Measurements from ENCODE around the gene NEURL3.
"Not testable (repeated sequence)": the region's sequence is repeated elsewhere in the genome, so short reads cannot be mapped to it uniquely, and the experiment has no call there.

NEURL3 gene

GRCh38 chr2:96501471-96501874 is 3.7 kb downstream of the NEURL3 start:
- no peak for DNase-seq (ENCODE audit: low spot score in 2 of 2)
- in situ Hi-C loops (cut with MboI; ENCODE audit: low sequenced_read_pairs): loop anchor here (25.0 kb wide), 1 partner anchor 489 kb away; no protein-coding TSS in a partner anchor

GRCh38 chr2:96500385-96501066 is 4.6 kb downstream of the NEURL3 start:
- Histone ChIP-seq H3K4me1 (no peaks in the 10 kb centered on the region), H3K36me3 (replicated peaks) (no peaks in the 10 kb centered on the region), H3K4me3 (no peak overlapping the region), H3K27me3 (ENCODE audit: low read depth) (no peaks in the 10 kb centered on the region), H3K9me3 (no peaks in the 10 kb centered on the region)
- in situ Hi-C loops (cut with MboI; ENCODE audit: low sequenced_read_pairs): loop anchor here (25.0 kb wide), 1 partner anchor 488 kb away; no protein-coding TSS in a partner anchor
- DNase-seq (ENCODE audit: low spot score in 2 of 2): no peak

More at GRCh38 chr2:96501471-96501874, 3.7 kb downstream of the NEURL3 start:
- Histone ChIP-seq H3K4me3 (no peak overlapping the region), H3K36me3 (replicated peaks) (no peaks in the 10 kb centered on the region), H3K4me1 (no peaks in the 10 kb centered on the region), H3K9me3 (no peaks in the 10 kb centered on the region), H3K27me3 (ENCODE audit: low read depth) (no peaks in the 10 kb centered on the region)

DNA sequence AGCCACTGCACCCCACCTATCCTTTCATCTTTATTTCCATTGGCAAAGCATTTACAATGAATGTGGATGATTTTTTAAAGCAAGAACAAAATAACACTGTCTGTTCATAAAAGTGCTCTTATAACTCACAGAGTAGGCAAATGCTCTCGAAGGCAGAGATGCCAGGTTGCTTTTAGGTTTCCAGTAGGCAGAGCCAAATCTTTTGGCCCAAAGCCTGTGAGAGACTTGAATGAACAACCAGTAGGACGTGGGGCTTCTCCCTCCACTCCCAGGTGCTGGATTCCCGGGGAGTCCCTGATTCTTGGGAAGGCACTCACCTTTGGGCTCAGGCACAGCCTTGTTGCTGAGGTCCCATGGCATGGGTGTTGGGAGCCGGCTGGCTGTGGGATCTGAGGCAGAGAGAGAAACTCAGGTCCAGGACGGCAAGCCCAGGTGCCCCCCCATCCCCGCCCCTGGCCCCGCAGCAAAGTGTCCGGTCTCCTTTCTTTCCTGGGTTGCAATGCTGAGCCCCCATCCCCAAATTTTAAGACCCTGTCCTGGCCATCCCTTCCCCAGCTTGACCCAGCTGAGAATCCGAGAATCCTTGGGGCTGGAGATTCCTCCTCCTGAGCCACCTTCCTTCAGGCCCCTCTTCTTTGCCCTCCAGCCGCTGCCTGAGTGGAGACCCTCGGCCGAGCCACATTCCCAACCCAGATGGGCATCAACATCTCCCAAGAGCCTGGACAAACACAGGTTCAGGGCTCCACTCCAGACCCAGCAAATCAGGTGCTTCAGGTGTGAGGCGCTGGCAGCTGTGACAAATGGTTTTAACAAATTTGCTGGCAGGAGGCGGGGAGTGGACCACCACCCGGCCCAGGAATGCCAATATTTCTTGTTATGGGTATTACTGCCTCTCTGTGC is 5.8 kb downstream of the NEURL3 start:
- Histone ChIP-seq H3K4me3 (no peak overlapping the region), H3K27me3 (ENCODE audit: low read depth) (no peaks in the 10 kb centered on the region), H3K9me3 (no peaks in the 10 kb centered on the region), H3K36me3 (replicated peaks) (no peaks in the 10 kb centered on the region), H3K4me1 (no peaks in the 10 kb centered on the region)
- DNase-seq (ENCODE audit: low spot score in 2 of 2): no peak
- in situ Hi-C loops (cut with MboI; ENCODE audit: low sequenced_read_pairs): no loop called here

GRCh38 chr2:96498611-96499010 is 6.5 kb downstream of the NEURL3 start:
- H3K4me3 ChIP-seq; H3K9me3 ChIP-seq; H3K36me3 ChIP-seq (replicated peaks); H3K4me1 ChIP-seq; in situ Hi-C loops (cut with MboI; ENCODE audit: low sequenced_read_pairs); H3K27me3 ChIP-seq (ENCODE audit: low read depth); DNase-seq (ENCODE audit: low spot score in 2 of 2): not testable (repeated sequence)

DNA sequence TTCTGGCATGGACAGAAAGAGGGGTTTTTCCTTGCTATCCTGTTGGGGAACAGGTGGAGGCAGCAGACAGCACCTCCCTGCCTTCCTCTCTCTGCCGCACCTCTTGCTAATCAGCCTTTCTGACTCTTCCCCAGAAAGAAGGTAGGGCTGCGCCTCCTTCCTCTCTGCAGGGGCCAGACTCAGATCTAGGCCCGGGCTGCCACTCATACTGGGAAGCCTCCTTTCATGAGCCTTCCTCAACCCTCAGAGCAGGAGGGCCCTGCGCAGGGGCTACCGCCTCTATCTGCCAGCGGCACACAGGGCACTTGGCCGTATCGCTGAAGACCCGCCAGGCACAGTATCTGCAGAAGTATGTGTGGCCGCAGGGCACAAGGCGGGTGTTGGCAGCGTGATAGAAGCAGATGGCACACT is 7.1 kb downstream of the NEURL3 start:
- DNase-seq (ENCODE audit: low spot score in 2 of 2): no peak
- in situ Hi-C loops (cut with MboI; ENCODE audit: low sequenced_read_pairs): no loop called here
- H3K27me3 ChIP-seq (ENCODE audit: low read depth): no peaks in the 10 kb centered on the region
- no peaks in the 10 kb centered on the region for H3K36me3 ChIP-seq (replicated peaks)
- H3K4me1 ChIP-seq: no peaks in the 10 kb centered on the region
- no peaks in the 10 kb centered on the region for H3K9me3 ChIP-seq
- no peak overlapping the region for H3K4me3 ChIP-seq

- Histone ChIP-seq H3K36me3 (replicated peaks) (no peaks in the 10 kb centered on the region), H3K27me3 (ENCODE audit: low read depth) (peaks cover 4% of the 10 kb centered on the region; the same call in 1 of the 2 replicates), H3K4me1 (no peaks in the 10 kb centered on the region), H3K4me3 (no peak overlapping the region), H3K9me3 (no peaks in the 10 kb centered on the region)
- in situ Hi-C loops (cut with MboI; ENCODE audit: low sequenced_read_pairs): no loop called here
- no peak for DNase-seq (ENCODE audit: low spot score in 2 of 2)
Measured at GRCh38 chr2:96495982-96496629, 9.1 kb downstream of the NEURL3 start.

- Histone ChIP-seq H3K27me3 (ENCODE audit: low read depth) (peaks cover 11% of the 10 kb centered on the region), H3K9me3 (peaks cover 3% of the 10 kb centered on the region; the same call in 1 of the 2 replicates), H3K4me1 (no peaks in the 10 kb centered on the region), H3K4me3 (no peak overlapping the region), H3K36me3 (replicated peaks) (no peaks in the 10 kb centered on the region)
- in situ Hi-C loops (cut with MboI; ENCODE audit: low sequenced_read_pairs): no loop called here
- DNase-seq (ENCODE audit: low spot score in 2 of 2): no peak
Measured at GRCh38 chr2:96494188-96494587, 11.0 kb downstream of the NEURL3 start.

GRCh38 chr2:96493072-96493471 is 12.1 kb downstream of the NEURL3 start:
- in situ Hi-C loops (cut with MboI; ENCODE audit: low sequenced_read_pairs): no loop called here
- H3K4me1 ChIP-seq: no peaks in the 10 kb centered on the region

DNA sequence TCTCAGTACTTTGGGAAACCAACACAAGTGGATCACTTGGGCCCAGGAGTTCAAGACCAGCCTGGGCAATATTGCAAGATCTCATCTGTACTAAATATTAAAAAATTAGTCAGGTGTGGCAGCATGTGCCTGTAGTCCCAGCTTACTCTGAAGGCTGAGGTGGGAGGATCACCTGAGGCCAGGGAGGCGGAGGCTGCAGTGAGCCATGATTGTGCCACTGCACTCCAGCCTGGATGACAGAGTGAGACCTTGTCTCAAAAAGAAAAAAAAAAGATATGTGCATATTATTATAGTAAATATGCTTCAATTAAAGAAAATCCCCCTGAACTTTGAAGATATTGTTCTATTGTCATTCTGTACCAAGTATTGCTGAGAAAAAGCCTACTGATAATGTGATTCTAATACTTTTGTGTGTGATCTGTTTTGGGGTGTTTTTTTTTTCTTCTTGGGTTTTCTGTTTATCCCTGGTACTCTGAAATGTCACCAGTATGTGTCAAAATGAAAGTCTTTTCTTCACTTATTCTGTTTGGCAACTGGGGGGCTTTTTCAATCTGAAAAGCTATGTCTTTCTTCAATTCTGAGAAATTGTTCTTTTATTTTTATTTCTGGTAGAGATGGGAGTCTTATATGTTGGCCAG is 13.2 kb downstream of the NEURL3 start:
- in situ Hi-C loops (cut with MboI; ENCODE audit: low sequenced_read_pairs): no loop called here
- Histone ChIP-seq H3K9me3 (peaks cover 3% of the 10 kb centered on the region; the same call in 1 of the 2 replicates), H3K27me3 (ENCODE audit: low read depth) (peaks cover 12% of the 10 kb centered on the region), H3K4me3 (no peak overlapping the region), H3K4me1 (no peaks in the 10 kb centered on the region), H3K36me3 (replicated peaks) (no peaks in the 10 kb centered on the region)
- no peak for DNase-seq (ENCODE audit: low spot score in 2 of 2)

More at GRCh38 chr2:96493072-96493471, 12.1 kb downstream of the NEURL3 start:
- H3K36me3 ChIP-seq (replicated peaks): no peaks in the 10 kb centered on the region
- peaks cover 3% of the 10 kb centered on the region; the same call in 1 of the 2 replicates for H3K9me3 ChIP-seq
- no peak overlapping the region for H3K4me3 ChIP-seq
- H3K27me3 ChIP-seq (ENCODE audit: low read depth): peaks cover 12% of the 10 kb centered on the region
- DNase-seq (ENCODE audit: low spot score in 2 of 2): no peak

DNA sequence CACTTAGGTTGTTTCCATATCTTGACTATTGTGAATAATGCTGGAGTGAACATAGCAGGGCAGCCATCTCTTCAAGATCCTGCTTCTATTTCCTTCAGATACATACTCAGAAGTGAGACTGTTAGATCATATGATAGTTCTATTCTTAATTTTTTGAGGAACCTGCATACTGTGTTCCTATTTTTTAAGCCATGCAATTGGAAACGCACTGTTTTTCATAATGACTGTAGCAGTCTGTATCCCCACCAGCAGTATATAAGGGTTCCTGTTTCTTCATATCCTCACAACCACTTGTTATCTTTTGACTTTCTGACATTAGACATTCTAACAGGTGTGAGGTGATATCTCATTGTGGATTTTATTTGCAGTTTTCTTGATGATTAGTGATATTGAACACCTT is 15.5 kb downstream of the NEURL3 start:
- Histone ChIP-seq H3K9me3 (peaks cover 3% of the 10 kb centered on the region; the same call in 1 of the 2 replicates), H3K36me3 (replicated peaks) (no peaks in the 10 kb centered on the region), H3K4me1 (no peaks in the 10 kb centered on the region), H3K4me3 (no peak overlapping the region), H3K27me3 (ENCODE audit: low read depth) (peaks cover 12% of the 10 kb centered on the region)
- DNase-seq (ENCODE audit: low spot score in 2 of 2): no peak
- in situ Hi-C loops (cut with MboI; ENCODE audit: low sequenced_read_pairs): no loop called here

DNA sequence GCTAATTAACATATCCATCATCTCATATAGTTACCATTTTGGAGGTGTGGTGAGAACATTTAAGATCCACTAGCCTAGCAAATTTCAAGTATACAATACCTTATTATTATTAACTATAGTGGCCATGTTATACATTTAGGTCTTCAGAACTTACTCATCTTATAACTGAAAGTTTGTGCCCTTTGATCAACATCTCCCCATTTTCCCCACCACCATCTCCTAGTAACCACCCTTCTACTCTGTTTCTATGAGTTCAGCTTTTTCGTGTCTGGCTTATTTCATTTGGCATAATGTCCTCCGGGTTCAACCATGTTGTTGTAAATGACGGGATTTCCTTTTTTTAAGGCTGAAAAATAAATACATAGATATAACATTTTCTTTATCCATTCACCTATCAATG is 15.9 kb downstream of the NEURL3 start:
- in situ Hi-C loops (cut with MboI; ENCODE audit: low sequenced_read_pairs): no loop called here
- Histone ChIP-seq H3K9me3 (peaks cover 3% of the 10 kb centered on the region; the same call in 1 of the 2 replicates), H3K27me3 (ENCODE audit: low read depth) (peaks cover 12% of the 10 kb centered on the region), H3K36me3 (replicated peaks) (no peaks in the 10 kb centered on the region), H3K4me1 (no peaks in the 10 kb centered on the region), H3K4me3 (no peak overlapping the region)
- DNase-seq (ENCODE audit: low spot score in 2 of 2): no peak

DNA sequence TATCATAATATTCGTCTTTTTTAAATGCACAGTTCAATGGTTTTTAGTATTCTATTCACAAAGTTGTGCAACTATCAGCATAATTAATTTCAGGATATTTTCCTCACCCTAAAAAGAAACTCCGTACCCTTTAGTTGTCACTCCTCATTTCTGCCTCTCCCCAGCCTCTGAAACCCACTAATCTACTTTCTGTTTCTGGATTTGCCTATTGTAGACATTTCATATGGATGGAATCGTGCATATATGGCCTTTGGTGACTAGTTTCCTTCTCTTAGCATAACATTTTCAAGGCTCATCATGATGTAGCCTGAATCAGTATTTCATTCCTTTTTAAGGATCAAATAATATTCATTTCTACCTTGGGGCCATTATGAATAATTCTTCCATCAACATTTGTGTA is 18.5 kb downstream of the NEURL3 start:
- Histone ChIP-seq H3K9me3 (peaks cover 3% of the 10 kb centered on the region; the same call in 1 of the 2 replicates), H3K4me3 (no peak overlapping the region), H3K4me1 (no peaks in the 10 kb centered on the region), H3K36me3 (replicated peaks) (no peaks in the 10 kb centered on the region), H3K27me3 (ENCODE audit: low read depth) (peaks cover 7% of the 10 kb centered on the region)
- in situ Hi-C loops (cut with MboI; ENCODE audit: low sequenced_read_pairs): no loop called here
- no peak for DNase-seq (ENCODE audit: low spot score in 2 of 2)

Data from HAP-1 (cell line).